GM12873 (cell line): Measurements from ENCODE around the gene ADAMTSL3.
A peak's percentile ranks its signal among the peaks of the same experiment; 100 is the strongest.

Experiments
- TF ChIP-seq, protein P1 (sequence below): IDR thresholded peaks from 2 replicates; pipeline ENCODE4 v1.5.1; 2012; ENCODE audit warnings: low read depth, mild to moderate bottlenecking, moderate library complexity, low read length, control low read depth; ENCODE audit not compliant: insufficient read depth; ENCODE audit errors: missing control alignments

Gene ADAMTSL3

DNA sequence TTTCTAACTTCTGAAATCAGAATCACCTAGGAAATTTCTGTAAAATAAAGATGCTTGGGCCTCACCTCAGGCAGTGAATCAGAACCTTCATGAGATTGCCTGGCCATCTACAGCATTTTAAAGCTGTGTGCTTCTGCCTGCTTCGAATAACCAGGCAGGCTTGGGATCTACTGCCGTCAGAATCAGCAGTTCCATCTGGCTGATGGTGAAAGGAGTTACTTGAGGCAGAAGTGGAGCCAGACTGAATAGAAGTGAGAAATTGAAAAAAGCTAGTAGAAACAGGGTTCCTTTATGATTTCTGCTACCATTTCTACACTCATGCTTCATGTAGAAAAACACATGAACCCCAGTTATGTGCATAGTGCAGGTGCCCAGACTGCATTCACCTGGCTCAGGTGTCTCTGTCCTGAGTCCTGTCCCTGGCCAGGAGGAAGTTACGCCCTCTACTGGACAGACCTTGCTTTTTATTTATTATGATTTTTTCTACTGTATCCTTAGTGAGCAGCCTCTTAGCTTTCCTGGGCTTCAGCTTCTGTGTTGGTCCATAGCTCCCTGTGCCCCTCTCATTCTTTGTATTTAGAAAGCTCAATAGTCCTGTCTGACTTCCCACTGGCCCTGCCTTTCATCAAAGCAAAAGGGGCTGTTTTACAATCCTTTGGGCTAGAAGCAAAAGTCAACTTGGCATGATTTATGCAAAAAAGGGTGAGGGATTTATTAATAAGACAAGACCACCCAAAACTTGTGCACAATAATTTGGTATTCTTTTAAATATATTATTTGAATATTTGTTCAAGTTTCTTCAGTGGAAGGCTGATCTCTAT lies 380.9 kb downstream of the ADAMTSL3 start:
- TF ChIP-seq, protein P1, sequence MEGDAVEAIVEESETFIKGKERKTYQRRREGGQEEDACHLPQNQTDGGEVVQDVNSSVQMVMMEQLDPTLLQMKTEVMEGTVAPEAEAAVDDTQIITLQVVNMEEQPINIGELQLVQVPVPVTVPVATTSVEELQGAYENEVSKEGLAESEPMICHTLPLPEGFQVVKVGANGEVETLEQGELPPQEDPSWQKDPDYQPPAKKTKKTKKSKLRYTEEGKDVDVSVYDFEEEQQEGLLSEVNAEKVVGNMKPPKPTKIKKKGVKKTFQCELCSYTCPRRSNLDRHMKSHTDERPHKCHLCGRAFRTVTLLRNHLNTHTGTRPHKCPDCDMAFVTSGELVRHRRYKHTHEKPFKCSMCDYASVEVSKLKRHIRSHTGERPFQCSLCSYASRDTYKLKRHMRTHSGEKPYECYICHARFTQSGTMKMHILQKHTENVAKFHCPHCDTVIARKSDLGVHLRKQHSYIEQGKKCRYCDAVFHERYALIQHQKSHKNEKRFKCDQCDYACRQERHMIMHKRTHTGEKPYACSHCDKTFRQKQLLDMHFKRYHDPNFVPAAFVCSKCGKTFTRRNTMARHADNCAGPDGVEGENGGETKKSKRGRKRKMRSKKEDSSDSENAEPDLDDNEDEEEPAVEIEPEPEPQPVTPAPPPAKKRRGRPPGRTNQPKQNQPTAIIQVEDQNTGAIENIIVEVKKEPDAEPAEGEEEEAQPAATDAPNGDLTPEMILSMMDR, result peak; percentile 72

DNA sequence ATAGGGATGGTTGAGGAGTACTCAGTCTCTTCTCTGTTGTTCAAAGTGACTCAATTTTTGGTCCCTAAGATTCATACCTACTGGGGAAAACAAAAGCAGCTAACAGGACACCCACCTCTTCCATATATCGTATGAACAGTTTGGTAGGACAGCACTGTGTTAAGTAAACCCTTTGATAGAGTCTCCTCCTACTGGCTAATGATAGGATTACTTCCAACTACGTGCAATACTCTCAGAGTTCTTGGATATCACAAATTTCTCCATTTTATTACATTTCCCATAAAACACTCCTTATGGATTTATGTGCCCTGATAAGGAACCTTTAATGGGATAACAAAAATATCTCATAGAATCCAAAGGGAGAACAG lies 381.5 kb downstream of the ADAMTSL3 start:
- TF ChIP-seq, protein P1, result peak; percentile 66

DNA sequence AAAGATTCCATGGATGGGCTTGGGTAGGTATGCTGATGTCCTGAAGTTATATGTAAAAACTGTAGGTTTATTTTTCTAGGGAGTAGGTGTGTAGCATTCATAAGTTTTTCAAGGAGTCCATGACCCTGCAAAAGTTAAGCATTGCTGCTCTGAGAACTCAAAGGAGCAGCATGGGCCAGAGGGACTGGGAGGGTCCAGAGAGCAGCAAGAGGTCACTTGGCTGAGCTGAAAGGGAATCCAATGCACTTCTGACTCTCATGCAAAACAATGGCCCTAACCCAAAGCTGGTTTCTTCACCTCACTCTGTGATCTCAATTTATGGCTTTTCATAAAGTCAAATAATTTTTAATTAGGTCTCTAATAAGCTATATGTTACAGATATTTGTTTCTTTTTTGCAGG lies 383.4 kb downstream of the ADAMTSL3 start:
- TF ChIP-seq, protein P1, result no peak

DNA sequence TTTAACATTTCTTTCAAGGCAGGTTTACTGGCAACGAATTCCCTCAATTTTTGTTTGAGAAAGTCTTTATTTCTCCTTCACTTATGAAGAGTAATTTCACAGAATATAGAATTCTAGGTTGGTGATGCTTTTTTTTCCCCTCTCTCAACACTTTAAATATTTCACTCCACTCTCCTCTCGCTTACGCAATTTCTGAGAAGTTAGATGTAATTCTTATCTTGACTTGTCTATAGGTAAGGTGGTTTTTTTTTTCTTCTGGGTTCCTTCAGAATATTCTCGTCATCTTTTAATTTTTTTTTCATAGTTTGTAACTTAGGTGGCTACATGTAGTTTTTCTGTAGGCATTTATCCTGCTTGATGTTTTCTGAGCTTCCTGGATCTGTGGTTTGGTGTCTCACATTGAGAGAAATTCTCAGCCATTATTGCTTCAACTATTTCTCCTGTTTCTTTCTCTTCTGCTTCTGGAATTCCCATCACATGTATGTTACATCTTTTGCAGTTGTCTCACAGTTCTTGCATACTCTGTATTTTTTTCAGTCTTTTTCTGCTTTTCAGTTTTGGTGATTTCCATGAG lies 392.2 kb downstream of the ADAMTSL3 start:
- TF ChIP-seq, protein P1, result no peak

DNA sequence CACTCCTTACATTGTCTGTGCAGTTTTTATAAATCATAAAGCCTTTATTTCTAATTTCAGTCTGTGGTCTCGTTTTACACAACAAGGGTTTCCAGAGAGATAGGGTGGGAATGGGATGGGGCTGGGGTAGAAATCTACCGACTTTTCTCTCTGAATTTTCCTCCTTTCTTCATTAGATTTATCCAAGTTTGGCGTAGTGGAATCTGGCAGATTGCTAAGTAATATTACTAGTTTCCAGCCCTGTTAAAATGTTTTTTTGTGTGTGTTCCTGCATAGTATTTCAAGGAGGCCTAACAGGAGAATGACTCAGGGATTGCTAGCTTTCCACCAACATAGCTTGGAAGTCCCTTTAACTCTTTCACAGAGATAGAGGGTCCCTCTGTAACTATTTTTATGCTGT lies 396.2 kb downstream of the ADAMTSL3 start:
- TF ChIP-seq, protein P1, result no peak

DNA sequence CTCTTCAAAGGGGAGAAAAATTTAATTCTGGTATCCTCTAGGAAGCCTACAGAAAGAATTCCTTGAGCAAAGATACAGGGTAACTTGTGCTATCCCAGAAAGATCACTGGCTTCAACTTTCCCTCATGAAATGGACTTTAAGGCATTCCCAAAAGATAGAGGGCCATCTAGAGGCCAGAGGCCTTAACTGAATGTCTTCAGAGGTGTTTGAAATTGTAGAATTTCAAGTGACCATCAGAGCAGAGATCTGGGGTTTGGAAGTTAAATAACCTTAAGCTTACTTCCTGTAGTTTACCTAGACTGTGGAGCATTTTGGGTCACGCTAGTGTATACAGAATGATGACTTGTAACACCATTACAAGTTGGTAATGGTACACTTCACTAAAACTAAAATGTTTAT lies 400.6 kb downstream of the ADAMTSL3 start:
- TF ChIP-seq, protein P1, result peak; percentile 6

DNA sequence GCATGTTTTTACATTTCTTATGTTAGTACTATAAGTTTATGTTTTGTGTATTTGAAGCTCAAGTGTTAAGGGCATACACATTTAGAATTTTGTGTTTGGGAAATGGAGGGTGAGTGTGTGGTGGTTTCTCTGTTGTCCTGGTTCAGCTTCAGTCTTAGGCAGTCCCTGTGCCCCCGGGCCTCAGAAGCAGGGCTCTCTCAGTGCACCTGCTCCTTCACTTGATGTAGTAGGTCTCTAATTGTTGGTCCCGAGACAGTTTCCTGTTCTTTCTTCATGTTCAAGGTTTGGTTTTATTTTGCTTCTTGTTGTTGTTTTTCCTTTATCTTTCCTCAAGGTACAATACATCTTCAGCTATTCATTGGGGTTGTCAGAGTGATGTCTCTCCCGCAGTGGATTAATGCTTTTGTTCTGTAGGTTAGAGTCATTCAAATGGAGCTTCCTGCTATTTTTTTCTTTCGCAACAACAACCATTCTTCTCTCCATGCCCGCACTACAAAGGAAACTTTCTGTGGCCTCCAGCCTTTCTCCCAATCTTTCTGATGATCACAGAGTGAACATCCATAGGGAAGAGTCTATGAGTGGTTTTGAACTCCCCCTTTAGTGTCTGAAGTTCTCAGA lies 403.9 kb downstream of the ADAMTSL3 start:
- TF ChIP-seq, protein P1, result no peak
